NCI-H82 treated with DMSO at 0.1 percent for 48 hours (cell line): ENCODE measurements around the gene NTN4.
"Not testable (repeated sequence)": the region's sequence is repeated elsewhere in the genome, so short reads cannot be mapped to it uniquely, and the experiment has no call there.

Source experiments
- DNase-seq: peaks from one replicate; lab custom pipeline; 2025; ENCODE audit not compliant: unreplicated experiment; lab: John Stamatoyannopoulos, UW

Gene NTN4

DNA sequence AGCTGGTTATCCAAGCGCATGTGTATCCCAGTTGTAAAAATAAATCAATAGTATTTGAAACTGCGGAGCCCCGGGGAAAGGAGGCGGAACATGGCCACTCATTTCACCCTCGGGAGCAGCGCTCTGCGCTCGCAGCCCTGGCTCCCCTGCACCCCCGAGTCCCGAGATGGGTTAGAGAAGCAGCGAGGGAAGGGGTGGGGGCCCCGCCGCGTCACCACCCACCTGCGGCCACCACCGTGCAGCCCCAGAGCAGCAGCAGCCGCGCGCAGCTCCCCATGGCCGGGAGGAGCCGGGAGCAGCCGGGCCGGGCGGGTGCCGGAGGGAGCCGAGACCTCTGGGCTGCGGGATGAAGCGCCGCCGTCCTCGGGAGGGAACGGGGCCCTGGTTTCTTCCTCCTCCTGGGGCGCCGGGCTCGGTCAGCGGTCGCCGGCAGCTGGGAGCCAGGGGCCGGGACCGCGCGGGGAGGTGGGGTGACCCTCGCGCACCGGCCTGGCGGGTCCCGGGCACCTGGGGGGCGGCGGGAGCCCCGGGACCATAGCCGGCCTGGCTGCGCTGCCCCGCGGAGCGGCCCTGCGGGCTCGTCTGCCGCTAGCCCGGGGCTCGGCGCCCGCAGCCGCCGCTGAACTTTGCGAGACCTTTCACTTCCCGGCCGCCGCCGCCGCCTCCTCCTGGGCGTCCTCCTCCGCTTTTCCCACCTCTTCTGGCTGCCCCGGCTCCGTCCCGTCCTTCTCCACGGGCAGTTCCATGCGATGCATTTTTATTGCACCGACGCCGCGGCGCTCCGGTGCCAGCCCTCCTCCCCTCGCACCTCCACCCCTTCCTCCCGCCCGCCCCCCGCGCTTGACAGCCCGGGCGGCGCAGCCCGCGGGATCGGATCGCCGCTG lies at the start of gene NTN4:
Gene NTN4 (minus strand): TSS at position 732 of the 884 bp plus-strand sequence. CDS start 455 bp downstream, at position 277.
- no peak for DNase-seq

DNA sequence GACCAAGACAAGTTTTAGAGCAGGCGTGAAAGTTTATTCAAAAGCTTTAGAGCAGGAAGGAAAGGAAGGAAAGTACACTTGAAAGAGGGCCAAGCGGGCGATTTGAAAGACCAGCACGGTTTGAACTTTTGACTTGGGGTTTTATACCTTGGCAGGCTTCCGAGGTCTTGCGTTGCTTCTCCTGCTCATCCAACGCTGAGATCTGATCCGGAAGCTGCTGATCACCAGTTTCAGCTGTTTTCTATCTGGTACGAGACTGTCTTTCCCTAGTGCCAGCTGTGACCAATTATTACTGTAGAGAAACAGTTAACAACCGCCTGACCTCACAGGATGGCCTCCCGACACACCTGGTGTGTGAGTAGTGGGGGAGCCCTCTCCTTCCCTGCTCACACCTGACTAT lies 47.6 kb upstream of the NTN4 start:
- DNase-seq = no peak

DNA sequence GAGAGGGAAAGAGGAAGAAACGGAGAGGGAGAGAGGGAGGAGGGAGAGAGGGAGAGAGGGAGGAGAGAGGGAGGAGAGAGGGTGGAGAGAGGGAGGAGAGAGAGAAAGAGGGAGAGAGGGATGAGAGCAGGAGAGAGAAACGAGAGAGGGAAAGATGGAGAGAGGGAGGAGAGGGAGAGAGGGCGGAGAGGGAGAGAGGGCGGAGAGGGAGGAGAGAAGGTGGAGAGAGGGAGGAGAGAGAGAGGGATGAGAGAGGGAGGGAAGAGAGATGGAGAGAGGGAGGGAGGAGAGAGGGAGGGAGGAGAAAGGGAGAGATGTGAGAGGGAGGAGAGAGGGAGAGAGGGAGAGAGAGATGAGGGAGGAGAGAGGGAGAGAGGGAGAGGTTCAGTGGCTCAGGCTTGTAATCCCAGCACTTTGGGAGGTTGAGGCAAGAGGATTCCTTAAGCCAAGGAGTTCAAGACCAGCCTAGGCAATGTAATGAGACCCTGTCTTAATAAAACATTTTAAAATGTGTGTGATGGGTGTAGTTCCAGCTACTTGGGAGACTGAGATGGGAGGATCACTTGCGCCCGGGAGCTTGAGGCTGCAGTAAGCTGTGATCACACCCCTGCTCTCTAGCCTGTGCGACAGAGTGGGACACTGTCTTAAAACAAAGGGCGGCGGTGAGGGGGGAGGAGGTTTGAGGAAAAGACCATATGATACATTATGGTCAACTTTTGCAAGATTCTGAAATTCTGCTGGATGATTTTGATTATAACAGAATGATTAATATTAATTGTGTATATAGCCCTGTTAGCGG lies 46.9 kb upstream of the NTN4 start:
- no peak for DNase-seq

DNA sequence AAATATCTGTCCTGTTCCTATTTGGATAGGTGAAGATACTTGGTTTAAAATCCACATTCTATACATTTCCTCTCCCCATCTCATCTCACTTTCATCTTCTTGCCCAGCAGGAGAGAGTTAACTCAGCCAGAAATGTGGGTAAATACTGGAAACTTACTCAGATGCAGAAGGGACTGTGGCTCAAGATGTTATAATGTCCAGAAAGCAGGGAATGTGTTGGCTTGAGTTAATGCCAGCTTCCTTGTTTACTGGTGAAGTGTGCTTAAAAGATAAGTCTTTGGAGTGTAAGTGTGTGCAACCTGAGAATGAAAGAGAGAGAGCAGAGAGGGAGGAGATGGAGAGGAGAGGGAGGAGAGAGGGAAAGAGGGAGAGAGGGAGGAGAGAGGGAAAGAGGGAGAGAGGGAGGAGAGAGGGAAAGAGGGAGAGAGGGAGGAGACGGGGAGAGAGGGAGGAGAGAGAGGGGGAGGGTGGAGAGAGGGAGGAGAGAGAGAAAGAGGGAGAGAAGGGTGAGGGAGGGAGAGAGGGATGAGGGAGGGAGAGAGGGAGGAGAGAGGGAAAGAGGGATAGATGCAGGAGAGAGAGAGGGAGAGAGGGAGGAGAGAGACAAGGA lies 46.2 kb upstream of the NTN4 start:
- DNase-seq = no peak

DNA sequence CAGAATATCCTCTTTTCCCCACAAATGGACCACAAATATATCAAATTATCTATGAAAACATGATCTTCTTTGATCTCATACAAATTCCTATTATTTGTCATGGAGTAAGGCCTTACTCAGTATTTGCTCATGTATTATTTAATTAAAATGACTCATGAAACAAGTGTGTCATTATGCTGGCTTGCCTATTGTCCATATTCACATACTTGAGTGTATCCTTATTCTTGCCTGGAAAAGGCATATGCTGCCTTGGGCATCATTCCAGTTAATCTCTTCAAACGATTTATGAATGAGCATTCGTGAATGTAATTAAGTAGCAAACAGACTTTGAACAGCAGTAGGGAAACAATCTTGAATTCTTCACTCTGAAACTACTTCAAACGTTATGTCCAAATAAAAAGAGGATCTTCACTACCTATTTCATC lies 45.6 kb upstream of the NTN4 start:
- no peak for DNase-seq

DNA sequence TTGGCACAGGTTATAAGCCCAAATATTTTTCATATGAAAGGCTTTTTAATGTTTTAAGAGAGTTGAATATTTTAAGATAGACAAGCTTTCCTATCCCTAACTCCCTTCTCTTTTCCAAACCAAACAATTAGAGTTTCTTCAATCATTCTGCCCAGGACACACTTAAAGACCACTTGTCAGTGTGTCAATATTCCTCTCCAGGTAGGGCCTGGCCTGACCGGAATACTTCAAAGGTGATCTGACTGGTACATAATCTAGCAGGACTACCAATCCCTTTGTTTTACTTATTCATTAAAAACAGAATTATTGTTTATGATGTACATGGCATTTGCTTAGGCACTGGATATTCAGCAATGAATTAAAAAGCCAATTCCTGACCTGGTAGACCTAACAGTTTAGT lies 44.0 kb upstream of the NTN4 start:
- no peak for DNase-seq

DNA sequence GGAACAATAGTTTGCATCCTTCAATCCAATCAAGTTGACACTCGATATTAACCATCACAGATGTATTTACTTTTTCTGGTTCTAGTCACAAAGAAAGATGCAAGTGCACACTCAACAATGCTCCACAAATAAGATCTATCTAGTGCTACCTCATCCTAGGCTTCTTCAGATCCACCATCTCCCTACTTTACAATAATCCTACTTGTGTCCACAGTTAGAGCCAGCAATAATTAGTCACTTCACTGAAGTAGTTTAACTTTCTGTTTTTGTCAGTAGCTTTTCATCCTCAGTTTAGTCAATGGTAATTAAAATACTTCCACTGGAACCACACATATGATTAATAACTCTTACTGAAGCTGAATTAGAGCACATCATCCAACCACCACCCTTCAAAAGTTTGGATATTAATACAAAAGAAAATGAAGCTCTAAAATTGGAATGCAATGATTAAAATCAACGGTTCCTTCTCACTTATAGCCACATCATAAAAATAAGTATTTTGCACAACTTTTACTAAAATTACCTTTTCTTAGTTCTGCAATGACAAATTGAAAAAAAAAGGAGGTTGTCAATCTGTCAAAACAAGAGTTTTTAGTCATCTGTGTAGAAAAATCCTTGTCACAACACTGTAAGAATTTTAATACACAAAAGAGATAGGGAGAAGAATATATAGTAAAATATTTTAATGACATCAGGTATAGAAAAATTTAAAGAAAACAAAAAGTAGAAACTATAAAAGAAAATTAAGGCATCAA lies 39.9 kb upstream of the NTN4 start:
- no peak for DNase-seq

DNA sequence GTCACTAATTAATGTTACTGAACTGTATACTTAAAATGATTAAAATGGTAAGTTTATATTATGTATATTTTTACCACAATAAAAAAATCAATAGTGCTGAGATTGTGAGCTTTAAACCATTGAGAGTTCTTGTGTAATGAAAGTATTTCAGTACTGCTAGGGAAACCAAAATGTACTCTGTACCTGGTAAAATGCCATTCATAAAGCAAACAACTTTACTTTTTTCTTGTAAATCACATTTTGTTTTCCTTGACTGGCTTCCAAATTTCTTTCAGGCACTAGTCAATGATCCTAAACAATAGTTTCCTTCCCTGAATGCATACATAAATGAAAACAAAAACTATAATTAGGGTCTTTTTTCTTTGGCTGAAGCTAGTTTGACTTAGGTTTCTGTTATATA lies 38.8 kb upstream of the NTN4 start:
- no peak for DNase-seq

DNA sequence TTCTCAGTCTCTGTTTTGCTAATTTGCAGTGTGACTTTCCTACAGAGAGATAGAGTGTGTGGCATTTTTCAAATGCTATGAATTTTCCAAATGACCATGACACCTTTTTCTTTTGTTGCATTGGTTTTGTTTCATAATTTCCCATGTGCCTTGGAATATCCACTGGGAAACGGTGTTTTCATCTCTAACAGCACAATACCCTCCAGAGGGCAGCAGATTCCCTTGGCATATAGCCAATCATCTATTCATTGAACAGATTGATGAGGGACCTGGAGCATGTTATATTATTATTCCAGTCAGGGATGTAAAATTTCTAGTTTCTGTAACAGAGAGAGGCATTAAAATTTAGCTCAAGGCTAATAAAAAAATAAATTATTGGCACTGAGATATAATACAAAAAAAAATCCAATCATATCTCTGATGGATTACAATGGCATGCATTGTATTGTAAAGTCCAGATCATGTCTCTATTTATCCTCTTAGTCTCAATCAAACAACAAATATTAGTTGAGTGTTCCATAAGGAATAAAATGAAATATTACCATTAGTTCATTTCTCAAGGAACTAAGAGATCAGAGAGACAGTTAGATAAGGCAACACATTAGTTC lies 29.6 kb upstream of the NTN4 start:
- DNase-seq = peak; percentile 18

DNA sequence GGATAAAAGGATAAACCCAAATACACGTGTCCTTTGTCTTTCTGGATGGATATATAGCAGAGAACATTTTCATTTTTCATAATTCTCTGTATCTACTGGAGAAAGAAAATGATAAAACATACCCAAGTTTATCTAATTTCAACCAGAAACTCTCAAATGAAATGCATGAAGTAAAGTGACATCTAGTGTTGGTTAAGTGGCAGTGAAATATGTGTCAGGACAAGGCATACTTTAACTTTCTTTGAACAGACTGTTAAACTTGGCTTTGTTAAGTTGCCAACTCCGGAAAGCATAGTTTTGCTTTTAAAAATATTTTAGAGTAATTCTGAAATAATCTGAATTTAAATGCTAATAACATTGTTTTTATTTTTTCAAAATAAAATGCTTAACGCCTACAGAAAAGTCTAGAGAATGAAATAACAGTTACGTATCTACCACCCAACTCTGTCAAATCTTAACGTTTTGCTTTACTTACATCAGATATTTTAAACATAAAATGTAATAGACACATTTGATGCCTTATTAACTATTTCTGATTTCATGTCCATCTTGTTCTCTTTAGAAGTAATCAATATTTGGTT lies 25.2 kb upstream of the NTN4 start:
- peak; percentile 49 for DNase-seq

DNA sequence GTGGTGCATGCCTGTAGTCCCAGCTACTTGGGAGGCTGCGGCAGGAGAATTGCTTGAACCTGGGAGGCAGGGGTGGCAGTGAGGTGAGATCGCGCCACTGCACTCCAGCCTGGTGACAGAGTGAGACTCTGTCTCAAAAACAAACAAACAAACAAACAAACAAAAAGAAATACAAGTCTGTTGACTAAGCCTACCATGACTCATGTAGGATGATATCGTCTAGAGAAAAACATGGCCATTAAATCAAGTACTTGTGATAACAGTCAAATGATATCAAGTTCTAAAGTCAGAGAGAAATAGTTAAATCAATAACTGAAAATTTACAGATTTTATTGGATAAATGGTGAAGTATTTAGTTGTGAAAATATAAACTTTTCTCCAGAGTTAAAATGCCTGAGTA lies 21.6 kb upstream of the NTN4 start:
- DNase-seq = not testable (repeated sequence)

DNA sequence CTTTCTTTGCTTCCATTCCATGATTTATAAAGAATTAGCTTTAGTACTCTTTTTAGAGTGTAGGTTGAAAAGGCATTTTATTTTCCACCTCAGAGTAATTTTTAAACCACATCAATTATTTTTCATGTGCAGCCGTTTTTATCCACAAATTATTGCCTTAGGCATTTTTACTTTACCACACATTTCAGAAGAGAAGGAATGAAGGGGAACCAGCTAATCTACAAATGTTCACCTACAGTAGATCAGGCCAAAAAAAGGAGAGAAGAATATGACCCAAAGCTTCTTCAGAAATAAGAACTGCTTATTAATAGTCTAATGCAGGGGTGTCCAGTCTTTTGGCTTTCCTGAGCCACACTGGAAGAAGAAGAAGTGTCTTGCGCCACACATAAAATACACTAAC lies 19.8 kb upstream of the NTN4 start:
- DNase-seq = no peak

DNA sequence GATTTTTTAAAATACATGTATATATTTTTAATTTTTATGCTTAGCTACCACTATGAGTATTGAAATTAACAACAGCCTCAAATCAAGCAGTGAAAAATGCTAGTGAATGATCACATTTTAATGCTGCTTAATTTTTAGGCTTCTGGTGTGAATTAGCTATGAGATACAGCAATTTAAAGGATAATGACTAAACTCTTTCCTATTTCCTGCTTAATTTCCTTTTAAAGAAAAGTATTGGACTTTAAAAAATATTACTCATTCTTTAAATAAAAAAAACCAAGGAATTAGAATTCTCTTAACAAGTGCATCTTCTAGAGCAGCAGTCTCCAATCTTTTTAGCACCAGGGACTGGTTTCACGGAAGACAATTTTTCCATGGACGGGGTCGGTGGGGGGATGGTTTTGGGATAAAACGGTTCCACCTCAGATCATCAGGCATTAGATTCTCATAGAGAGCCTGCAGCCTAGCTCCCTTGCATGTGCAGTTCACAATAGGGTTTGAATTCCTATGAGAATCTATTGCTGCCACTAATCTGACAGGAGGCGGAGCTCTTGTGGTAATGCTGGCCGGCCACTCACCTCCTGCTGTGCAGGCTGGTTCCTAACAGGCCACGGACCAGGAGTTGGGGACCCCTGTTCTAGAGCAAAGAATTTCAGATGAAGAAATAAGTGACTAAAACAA lies 18.6 kb upstream of the NTN4 start:
- no peak for DNase-seq

DNA sequence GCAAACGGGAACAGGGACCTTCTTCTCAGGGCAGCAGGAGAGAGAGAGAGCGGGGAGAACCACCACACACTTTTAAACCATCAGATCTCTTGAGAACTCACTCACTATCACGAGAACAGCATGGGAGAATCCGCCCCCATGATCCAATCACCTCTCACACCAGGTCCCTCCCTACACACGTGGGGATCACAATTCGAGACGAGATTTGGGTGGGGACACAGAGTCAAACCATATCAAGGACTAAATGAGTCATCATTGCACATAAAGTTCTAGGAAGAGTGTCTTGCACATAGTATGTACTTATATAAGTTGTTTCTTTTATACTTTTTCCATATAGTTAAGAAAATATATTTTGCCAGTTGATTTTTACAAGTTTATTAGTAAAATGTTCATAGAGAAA lies 17.6 kb upstream of the NTN4 start:
- no peak for DNase-seq

DNA sequence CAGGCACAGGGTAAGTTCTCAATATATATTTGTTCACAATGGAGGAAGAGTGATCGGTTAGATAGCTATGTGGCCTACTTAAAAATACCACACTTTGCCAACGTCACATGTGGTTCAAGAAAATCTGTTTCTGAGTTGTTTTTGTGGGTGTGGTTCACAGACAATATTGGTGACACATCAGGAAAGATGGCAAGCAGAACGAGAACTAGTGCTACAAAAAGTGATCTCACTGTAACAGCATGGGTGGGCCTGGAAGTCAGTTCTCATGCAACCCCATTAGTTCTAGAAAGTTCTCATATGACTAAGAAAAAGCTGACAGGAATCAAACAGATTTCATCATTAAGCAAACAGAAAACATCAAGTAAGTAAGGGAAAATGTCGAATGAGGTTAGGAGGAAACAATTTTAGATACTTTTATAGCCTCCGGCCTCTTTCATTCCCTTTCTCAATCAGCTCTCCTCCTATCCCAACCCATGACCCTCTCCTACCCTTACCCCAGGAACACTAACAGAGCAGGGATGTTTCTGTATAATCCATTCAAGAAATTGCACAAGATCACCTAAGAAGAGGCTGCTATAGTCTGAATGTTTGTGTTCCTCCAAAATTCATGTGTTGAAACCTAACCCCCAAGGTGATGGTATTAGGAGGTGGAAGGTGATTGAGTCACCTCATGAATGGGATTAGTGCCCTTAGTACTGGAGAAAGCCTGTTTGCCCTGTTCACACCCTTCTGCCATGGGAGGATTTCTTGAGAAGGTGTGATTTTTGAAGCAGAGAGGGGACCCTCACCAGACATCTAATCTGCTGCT lies 15.5 kb upstream of the NTN4 start:
- no peak for DNase-seq

DNA sequence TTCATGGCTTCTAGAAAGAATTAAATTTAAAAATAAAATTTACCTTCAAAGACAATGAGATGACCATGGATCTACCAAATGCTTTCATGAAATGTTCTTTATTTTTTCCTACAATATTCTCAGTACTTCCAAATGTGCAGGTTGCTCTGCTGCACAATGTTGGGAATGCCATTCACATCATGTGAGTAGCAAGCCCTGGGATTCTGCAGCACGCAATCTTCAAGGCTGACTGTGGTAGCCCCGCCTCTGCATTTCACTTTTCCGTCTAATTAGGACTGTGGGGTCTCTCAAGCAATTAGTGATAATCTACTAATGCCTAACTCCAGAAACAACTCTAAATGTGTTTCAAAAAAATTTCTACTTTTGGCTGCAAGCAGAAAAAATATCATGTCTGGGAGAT lies 13.7 kb upstream of the NTN4 start:
- no peak for DNase-seq

DNA sequence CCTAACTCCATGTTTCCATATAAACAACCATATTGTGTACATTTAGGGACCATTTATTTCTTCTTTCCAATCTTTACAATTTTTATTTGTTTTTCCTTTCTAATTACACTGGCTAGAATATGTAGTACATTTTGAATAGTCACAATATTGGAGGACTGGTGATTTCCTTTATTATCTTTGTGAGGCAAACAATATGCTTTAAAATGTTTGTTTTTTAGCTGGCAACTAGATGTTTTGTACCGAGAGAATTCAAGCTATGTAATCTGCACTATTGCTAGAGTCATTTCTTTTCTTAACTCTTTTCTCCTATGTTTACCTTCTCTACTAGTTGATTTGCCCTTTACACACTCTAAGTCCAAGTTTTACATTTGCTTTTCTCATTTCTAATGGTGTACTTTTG lies 13.3 kb upstream of the NTN4 start:
- no peak for DNase-seq

DNA sequence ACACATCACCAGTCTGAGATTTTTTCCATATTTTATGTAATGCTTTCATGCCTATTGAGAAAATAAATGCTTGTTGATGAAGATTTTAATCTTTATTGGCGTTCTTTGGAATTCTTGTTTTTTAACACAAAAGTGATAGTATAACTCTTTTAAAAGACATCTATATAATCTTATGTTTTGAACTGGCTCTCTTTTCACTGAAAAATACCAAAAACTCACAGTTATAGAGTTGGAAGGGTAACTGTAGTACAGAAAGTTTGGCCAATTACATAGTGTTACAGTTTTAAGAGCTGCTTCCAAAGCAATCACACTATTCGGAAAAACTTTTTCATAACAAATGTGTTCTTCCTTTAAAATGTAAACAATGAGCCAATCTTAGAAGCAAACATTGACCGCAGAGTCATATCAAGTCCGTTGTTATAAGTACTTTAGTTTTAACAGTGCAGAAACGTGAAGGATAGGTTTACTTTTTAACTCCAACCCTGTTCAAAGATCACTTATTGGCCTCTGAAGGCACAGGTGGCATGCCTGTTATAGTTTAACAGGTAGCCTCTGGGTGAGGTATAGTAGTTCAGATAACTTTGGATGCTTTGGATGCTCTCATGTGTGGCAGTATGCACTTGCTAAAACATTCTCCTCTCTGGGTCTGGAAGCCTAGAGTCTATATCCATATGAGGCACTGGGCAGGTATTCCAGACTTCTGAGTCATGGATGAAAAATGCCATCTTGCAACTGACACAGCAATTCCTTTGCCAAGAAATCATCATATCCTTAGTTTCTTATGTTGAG lies 12.1 kb upstream of the NTN4 start:
- no peak for DNase-seq
